Measurements from ENCODE around the gene RDH13.

Gene RDH13

DNA sequence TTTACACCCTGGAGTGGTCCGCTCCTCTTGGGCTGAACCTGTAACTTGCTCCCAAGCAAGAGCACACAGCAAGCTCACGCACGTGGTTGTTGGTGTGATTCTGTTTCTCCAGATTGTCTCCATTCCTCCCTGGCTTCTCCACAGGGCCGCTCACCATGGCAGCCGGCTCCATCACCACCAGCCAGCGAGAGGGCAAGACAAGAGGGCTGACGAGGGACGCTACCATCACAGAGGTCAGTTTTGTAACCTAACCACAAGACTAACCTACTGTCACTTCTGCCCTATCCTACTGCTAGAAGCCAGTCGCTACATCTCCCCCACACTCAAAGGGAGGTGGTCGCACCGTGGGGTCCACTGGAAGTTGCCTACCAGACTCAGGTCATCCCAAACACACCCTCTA, 20.3 kb downstream of the RDH13 start:
- ChIA-PET CTCF (no interaction called here), POLR2A (no interaction called here)
- Histone ChIP-seq H3K27ac (ENCODE audit: extremely low read depth, low read depth, low read length) (no peak overlapping the region), H3K4me3 (ENCODE audit: low read depth, low read length) (no peak overlapping the region), H3K4me1 (ENCODE audit: control insufficient read depth, insufficient read depth, low read length) (no peaks in the 10 kb centered on the region), H3K36me3 (ENCODE audit: control insufficient read depth in 2 of 2, insufficient read depth in 1 of 2, low read length in 2 of 2) (peaks cover 11 to 53% of the 10 kb centered on the region in 2 experiments; a peak in 2 of 3 replicates), H3K9me3 (ENCODE audit: control insufficient read depth, insufficient read depth, low read depth, low read length) (no peaks in the 10 kb centered on the region)
- TF ChIP-seq, protein P1, sequence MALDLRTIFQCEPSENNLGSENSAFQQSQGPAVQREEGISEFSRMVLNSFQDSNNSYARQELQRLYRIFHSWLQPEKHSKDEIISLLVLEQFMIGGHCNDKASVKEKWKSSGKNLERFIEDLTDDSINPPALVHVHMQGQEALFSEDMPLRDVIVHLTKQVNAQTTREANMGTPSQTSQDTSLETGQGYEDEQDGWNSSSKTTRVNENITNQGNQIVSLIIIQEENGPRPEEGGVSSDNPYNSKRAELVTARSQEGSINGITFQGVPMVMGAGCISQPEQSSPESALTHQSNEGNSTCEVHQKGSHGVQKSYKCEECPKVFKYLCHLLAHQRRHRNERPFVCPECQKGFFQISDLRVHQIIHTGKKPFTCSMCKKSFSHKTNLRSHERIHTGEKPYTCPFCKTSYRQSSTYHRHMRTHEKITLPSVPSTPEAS (tag by site-specific recombination; IDR thresholded peaks at IDR 0.05) = no peak
- TF ChIP-seq ZNF24 (tag by site-specific recombination; IDR thresholded peaks at IDR 0.05) (no peak), SP3 (tag by site-specific recombination; IDR thresholded peaks at IDR 0.05) (no peak), ZNF510 (tag by site-specific recombination; IDR thresholded peaks at IDR 0.05; ENCODE audit: insufficient replicate concordance) (no peak)

DNA sequence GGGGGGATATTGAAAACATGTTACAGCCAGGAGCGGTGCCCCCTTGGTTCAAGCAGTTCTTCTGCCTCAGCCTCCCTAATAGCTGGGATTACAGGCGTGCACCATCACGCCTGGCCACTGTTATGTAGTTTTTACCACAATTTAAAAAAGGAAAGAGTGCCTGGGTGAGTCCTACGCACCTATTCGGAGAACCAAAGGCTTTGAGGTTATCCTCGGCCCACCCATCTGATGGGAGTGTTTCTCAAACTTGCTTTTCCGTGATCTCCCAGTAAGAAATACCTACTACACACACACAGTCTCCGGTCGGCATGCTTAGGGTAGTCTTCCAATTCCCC, 20.6 kb downstream of the RDH13 start:
- no peaks in the 10 kb centered on the region for H3K4me1 ChIP-seq (ENCODE audit: control insufficient read depth, insufficient read depth, low read length)
- H3K9me3 ChIP-seq (ENCODE audit: control insufficient read depth, insufficient read depth, low read depth, low read length) = no peaks in the 10 kb centered on the region
- no peak overlapping the region for H3K27ac ChIP-seq (ENCODE audit: extremely low read depth, low read depth, low read length)
- H3K4me3 ChIP-seq (ENCODE audit: low read depth, low read length) = no peak overlapping the region
- ChIA-PET POLR2A (no interaction called here), CTCF (no interaction called here)
- H3K36me3 ChIP-seq (ENCODE audit: control insufficient read depth in 2 of 2, insufficient read depth in 1 of 2, low read length in 2 of 2) = peaks cover 11 to 49% of the 10 kb centered on the region in 2 experiments; a peak in 2 of 3 replicates
- no peak for TF ChIP-seq ZNF561 (tag by site-specific recombination; IDR thresholded peaks at IDR 0.05; ENCODE audit: borderline replicate concordance)
- no peak for TF ChIP-seq ZNF747 (tag by site-specific recombination; IDR thresholded peaks at IDR 0.05)
- TF ChIP-seq ZNF433 (tag by site-specific recombination; IDR thresholded peaks at IDR 0.05; ENCODE audit: low read depth) = no peak
- no peak for TF ChIP-seq ZNF558 (tag by site-specific recombination; IDR thresholded peaks at IDR 0.05)
- TF ChIP-seq ZNF792 (tag by site-specific recombination; IDR thresholded peaks at IDR 0.05) = no peak
- TF ChIP-seq HOXD13 (CRISPR knock-in tag; IDR thresholded peaks at IDR 0.05; ENCODE audit: borderline replicate concordance) = no peak
- TF ChIP-seq, protein P2, sequence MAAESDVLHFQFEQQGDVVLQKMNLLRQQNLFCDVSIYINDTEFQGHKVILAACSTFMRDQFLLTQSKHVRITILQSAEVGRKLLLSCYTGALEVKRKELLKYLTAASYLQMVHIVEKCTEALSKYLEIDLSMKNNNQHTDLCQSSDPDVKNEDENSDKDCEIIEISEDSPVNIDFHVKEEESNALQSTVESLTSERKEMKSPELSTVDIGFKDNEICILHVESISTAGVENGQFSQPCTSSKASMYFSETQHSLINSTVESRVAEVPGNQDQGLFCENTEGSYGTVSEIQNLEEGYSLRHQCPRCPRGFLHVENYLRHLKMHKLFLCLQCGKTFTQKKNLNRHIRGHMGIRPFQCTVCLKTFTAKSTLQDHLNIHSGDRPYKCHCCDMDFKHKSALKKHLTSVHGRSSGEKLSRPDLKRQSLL (tag by site-specific recombination; IDR thresholded peaks at IDR 0.05) = no peak
- TF ChIP-seq ZNF555 (tag by site-specific recombination; conservative IDR thresholded peaks at IDR 0.05) = no peak
- no peak for TF ChIP-seq ZNF514 (tag by site-specific recombination; IDR thresholded peaks at IDR 0.05)
- TF ChIP-seq, protein P3, sequence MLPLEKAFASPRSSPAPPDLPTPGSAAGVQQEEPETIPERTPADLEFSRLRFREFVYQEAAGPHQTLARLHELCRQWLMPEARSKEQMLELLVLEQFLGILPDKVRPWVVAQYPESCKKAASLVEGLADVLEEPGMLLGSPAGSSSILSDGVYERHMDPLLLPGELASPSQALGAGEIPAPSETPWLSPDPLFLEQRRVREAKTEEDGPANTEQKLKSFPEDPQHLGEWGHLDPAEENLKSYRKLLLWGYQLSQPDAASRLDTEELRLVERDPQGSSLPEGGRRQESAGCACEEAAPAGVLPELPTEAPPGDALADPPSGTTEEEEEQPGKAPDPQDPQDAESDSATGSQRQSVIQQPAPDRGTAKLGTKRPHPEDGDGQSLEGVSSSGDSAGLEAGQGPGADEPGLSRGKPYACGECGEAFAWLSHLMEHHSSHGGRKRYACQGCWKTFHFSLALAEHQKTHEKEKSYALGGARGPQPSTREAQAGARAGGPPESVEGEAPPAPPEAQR (tag by site-specific recombination; IDR thresholded peaks at IDR 0.05) = no peak
- TF ChIP-seq FEZF1 (tag by site-specific recombination; IDR thresholded peaks at IDR 0.05) = no peak
- no peak for TF ChIP-seq OVOL3 (tag by site-specific recombination; IDR thresholded peaks at IDR 0.05)
- TF ChIP-seq ZNF473 (tag by site-specific recombination; IDR thresholded peaks at IDR 0.05) = no peak
- no peak for TF ChIP-seq ZNF169 (tag by site-specific recombination; IDR thresholded peaks at IDR 0.05)
- no peak for TF ChIP-seq ZNF10 (tag by site-specific recombination; IDR thresholded peaks at IDR 0.05)
- no peak for TF ChIP-seq ZNF155 (tag by site-specific recombination; IDR thresholded peaks at IDR 0.05)
- no peak for TF ChIP-seq ZFHX2 (tag by site-specific recombination; conservative IDR thresholded peaks at IDR 0.05)
- TF ChIP-seq GLIS2 (tag by site-specific recombination; IDR thresholded peaks at IDR 0.05) = no peak
- no peak for TF ChIP-seq REPIN1 (tag by site-specific recombination; IDR thresholded peaks at IDR 0.05; ENCODE audit: low read depth)
